ENCODE data around the gene PYURF.

DNA sequence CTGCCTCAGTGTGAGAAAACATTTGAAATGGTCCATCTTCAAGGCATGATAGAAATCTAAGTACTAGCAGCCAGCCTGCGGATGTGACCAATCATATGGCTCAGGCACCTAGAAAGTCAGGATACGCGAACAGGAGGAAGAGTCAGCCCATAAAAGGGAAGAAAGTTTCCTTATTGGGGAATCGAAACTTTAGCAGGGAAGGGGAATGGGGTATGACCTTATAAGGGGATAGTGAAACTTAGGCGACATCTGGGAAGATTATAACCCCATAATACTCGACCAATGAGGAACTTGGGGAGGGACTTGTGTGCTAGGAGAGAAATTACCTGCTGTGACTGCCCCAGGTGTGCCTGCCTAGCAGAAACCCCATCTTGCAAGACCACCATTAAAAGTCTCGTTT is 26.2 kb upstream of the PYURF start:
- TF ChIP-seq, protein P1, sequence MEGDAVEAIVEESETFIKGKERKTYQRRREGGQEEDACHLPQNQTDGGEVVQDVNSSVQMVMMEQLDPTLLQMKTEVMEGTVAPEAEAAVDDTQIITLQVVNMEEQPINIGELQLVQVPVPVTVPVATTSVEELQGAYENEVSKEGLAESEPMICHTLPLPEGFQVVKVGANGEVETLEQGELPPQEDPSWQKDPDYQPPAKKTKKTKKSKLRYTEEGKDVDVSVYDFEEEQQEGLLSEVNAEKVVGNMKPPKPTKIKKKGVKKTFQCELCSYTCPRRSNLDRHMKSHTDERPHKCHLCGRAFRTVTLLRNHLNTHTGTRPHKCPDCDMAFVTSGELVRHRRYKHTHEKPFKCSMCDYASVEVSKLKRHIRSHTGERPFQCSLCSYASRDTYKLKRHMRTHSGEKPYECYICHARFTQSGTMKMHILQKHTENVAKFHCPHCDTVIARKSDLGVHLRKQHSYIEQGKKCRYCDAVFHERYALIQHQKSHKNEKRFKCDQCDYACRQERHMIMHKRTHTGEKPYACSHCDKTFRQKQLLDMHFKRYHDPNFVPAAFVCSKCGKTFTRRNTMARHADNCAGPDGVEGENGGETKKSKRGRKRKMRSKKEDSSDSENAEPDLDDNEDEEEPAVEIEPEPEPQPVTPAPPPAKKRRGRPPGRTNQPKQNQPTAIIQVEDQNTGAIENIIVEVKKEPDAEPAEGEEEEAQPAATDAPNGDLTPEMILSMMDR (IDR thresholded peaks at IDR 0.05): no peak
- TF ChIP-seq POLR2A (IDR thresholded peaks at IDR 0.05) (no peak), POLR2AphosphoS5 (IDR thresholded peaks at IDR 0.05) (no peak)

All from sigmoid colon (tissue), 4 donors.